Stimulated activated CD4-positive, alpha-beta T cell treated with anti-CD3 and anti-CD28 coated beads, Interleukin-1b, Interleukin-23, amount 100 ng/mL, for 48 hours (primary cell): ENCODE measurements around the gene DTX1.

Experiments
- DNase-seq: peaks from one replicate; pipeline ENCODE4 v3.0.0-alpha.2; 2020

The DTX1 gene

DNA sequence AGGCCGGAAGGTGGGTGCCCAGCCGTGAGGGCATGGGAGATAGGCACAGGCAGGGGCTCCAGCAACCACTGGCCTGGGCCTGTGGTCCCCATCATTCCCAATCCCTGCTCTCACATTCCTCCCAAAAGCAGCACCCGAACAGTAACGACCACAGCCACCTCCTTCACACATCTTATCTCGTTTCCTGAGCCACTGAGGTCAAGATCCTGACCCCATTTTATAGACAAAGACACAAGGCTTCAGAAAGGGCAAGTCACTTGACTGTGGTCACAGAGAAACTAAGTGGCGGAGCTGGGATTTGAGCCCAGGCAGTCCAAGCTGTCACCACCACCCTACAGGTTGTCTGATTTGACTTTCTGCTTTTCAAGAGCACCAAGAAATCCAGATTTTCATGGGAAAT is 38.9 kb downstream of the DTX1 start:
- DNase-seq = no peak

DNA sequence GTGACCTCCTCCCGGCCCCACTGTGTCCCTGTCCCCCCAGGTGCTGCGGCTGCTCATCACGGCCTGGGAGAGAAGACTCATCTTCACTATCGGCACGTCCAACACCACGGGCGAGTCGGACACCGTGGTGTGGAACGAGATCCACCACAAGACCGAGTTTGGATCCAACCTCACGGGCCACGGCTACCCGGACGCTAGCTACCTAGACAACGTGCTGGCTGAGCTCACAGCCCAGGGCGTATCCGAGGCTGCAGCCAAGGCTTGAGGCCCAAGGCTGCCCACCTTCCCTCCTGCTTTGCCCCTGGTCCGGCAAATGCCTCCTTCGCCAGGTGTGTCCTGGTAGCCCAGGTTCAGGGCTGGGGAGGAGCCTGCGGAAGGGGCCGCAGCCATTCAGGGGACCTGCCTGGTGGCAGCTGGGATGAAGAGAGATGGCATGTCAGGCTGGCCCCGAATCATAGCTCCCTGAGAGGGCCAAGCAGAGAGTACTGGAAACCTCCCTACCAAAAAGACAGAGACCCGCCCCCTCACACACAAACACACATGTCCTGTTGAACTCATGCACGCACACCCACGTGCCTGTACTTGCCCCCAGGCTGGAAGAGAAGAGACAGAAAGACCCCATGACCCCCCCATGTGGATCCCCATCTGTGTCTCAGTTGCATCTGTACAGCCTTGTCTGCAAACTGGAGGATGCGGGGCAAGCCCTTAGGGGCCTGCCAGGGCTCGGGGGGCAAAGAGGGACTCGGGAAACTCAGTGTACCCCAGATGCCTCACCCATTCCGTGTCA is 40.3 kb downstream of the DTX1 start:
- DNase-seq = no peak

GRCh38 chr12:113097716-113098440 is 41.3 kb downstream of the DTX1 start:
- no peak for DNase-seq

DNA sequence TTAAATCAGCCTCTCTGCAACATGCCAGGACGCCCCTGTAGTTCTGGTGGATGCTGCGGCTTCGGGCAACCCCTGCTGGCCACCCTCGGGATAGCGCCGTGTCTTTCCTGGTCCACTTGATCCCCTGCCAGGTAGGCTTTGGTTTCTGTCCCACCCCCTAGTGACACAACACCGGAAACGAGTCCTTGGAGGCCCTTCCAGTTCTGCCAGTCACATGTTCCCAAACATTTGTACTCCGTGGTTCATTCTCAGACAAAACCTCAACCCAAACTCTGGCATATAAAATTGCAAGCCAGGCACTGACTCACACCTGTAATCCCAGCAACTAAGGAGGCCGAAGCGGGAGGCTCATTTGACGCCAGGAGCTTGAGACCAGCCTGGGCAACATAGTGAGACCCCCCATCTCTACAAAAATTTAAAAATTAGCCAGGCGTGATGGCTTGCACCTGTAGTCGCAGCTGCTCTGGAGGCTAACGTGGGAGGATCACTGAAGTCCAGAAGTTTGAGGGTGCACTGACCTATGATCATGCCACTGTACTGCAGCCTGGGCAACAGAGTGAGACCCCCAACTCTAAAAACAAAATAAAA is 42.0 kb downstream of the DTX1 start:
- peak; percentile 80 for DNase-seq

- no peak for DNase-seq
Observed at GRCh38 chr12:113099364-113099763, 42.8 kb downstream of the DTX1 start.

- no peak for DNase-seq
Observed at GRCh38 chr12:113099764-113100163, 43.2 kb downstream of the DTX1 start.

- no peak for DNase-seq
Observed at GRCh38 chr12:113101751-113102150, 45.2 kb downstream of the DTX1 start.

- DNase-seq = no peak
Observed at GRCh38 chr12:113102811-113103210, 46.3 kb downstream of the DTX1 start.

- DNase-seq = peak; percentile 77
Observed at GRCh38 chr12:113103756-113104450, 47.4 kb downstream of the DTX1 start.

GRCh38 chr12:113104953-113105510 is 48.5 kb downstream of the DTX1 start:
- DNase-seq = no peak

DNA sequence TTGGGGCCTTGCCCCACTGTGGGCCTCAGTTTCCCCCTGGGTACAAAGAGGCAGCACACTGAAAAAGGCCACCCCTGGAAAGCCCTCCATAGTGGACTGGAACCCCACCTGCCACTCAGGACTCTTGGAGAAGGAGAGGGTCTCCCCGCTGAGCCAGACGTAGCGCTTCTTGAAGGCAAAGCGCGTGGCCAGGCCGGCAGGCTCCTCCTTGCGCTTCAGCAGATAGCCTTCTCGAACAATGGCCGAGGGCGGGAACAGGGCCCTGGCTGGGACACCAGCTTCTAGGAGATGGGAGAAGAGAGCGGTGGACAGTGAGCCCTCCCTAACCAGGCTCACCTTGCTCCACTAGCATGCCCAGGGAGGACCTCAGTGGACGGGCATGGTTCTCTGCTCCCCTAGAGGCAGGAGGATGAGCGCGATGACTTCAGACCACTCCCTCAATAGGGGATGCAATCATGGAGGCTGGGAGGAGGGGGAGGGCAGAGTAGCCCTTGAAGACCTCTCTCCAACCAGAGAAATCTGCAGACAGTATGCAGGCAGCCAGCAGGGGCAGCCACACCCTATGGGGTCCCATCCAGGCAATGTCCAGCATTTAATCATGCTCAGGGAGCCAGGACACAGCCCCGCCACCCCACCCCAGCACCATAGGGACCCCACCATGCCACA is 49.2 kb downstream of the DTX1 start:
- DNase-seq = no peak

- no peak for DNase-seq
Observed at GRCh38 chr12:113106361-113106760, 49.8 kb downstream of the DTX1 start.

DNA sequence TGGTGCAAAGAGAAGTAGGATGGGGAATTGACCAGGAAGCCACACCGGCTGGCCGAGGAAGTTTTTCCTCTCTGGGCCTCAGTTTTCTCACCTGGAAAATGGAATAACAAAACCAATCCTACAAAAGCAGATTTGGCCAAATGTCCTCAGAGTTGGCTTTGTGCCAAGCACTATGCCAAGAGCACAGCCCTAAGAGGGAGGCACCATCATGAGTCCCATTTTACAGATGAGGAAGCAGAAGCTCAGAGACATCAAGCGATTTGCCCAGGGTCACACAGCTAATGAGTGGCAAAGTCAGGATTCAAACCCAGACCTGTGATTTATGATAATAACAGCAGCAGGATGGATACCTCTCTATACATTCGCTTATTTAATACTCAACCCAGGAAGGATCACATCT is 51.8 kb downstream of the DTX1 start:
- DNase-seq = no peak

- DNase-seq = no peak
Observed at GRCh38 chr12:113109360-113109759, 52.8 kb downstream of the DTX1 start.

- no peak for DNase-seq
Observed at GRCh38 chr12:113109872-113110599, 53.5 kb downstream of the DTX1 start.

- no peak for DNase-seq
Observed at GRCh38 chr12:113111247-113111646, 54.7 kb downstream of the DTX1 start.

- DNase-seq = no peak
Observed at GRCh38 chr12:113112043-113112899, 55.7 kb downstream of the DTX1 start.

DNA sequence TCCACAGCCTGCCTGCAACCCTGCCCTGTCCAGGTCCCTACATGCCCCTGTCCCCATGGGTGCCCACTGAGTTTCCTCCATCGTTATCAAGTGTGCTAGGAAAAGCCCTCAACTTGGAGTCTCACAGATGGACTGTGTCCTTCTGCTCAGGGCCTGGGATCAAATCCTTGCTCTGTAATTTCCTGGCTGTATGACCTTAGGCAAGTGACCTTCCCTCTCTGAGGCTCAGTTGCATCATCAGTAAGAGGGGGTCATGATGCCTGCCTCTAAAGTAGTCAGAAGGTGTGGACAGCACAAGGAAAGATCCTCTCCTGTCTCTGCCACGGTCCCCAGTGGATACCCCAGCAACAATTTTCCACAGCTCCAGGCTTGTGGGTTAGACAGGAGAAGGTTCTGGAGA is 56.9 kb downstream of the DTX1 start:
- DNase-seq = no peak

DNA sequence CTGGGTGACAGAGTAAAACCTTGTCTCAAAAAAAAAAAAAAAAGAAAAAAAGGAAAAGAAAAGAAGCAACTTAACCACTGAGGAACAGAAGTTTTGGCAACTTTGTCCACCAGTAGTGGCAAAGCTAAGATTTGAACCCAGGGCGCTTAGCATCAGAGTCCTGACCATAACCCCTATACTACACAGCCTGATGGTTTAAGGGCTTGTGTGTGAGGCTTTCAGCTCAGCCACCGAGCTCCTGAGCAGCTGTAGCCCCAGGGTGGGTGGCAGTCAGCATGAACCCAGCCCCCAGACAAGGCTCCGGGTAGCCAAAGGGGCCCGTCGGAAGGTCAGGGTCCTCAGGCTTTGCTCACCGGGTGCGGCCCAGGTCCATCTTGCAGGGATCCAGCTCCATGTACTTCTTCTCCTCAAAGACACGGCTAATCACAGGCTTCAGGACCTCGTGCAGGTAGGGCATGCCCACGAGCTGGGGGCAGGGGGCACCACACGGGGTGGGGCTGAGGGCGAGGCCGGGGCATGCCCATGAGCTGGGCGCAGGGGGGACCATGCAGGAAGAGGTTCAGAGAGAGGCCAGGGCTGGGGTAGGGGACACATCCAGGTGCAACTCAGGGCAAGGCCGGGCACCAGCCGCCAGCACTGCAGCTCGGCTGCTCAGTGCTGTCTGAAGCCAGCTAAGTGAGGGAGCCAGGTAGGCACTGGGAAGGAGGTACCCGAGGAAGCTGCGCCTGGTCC is 58.1 kb downstream of the DTX1 start:
- DNase-seq = no peak
